ENCODE measurements around the gene FADS3. TPM values are rescaled to one million over a fixed set of nuclear protein-coding genes. Genes with fewer than 3 reads are reported as not detected.
A peak's percentile ranks its signal among the peaks of the same experiment; 100 is the strongest.

The FADS3 gene
- total RNA-seq, 5 donors from 2014 or later (not counting 1 experiment from before 2014, with no cell fraction given): 6.5 to 17.1 (median 10.5) TPM

- Mint-ChIP-seq H3K27me3 (peaks cover 0 to 44% of the 10 kb centered on the region in 2 donors), H3K27ac (no peak overlapping the region), H3K4me1 (peaks cover 35 to 71% (median 39%) of the 10 kb centered on the region in 3 donors), H3K9me3 (no peaks in the 10 kb centered on the region), H3K4me3 (peak overlapping the region in 1 of 3 donors; percentile 47), H3K36me3 (no peaks in the 10 kb centered on the region)
- ATAC-seq (replicated peaks in 1 of 4): no peak
- CTCF ChIA-PET: no interaction called here
- WGBS (ENCODE audit: insufficient coverage): 79% methylated on average over 2 of the region's 8 CpGs
- peaks cover 0 to 44% of the 10 kb centered on the region in 2 experiments for H3K27me3 ChIP-seq (replicated peaks in 1 of 2; ENCODE audit: control insufficient read depth in 2 of 2, extremely low read depth in 1 of 2, insufficient read depth in 2 of 2, low read length in 1 of 2)
- H3K27ac ChIP-seq (ENCODE audit: low read length): no peak overlapping the region
- no peaks in the 10 kb centered on the region for H3K9me3 ChIP-seq
- no peak overlapping the region for H3K4me3 ChIP-seq (ENCODE audit: control insufficient read depth in 1 of 2, extremely low read depth in 1 of 2, low read length in 1 of 2)
- H3K4me1 ChIP-seq (ENCODE audit: control insufficient read depth in 1 of 2, extremely low read depth in 1 of 2, insufficient read depth in 2 of 2, low read length in 2 of 2): peaks cover 34 to 47% of the 10 kb centered on the region in 2 experiments
- H3K36me3 ChIP-seq (ENCODE audit: control insufficient read depth in 2 of 2, extremely low read depth in 1 of 2, insufficient read depth in 1 of 2, low read length in 1 of 2): no peaks in the 10 kb centered on the region
- DNase-seq: no peak
- POLR2A ChIA-PET: interaction anchor here in 1 of 2 donors (0.8 kb wide), 1 partner anchor 736 kb away, joined by 6 read pairs; no protein-coding TSS in a partner anchor
Observed at GRCh38 chr11:61830237-61831105, 60.9 kb downstream of the FADS3 start.

- ChIA-PET CTCF (no interaction called here), POLR2A (no interaction called here)
- H3K4me3 Mint-ChIP-seq: peak overlapping the region in 1 of 3 donors; percentile 85
- no CpG with 5 or more reads among the region's 4 CpGs for WGBS (ENCODE audit: insufficient coverage)
- H3K4me3 ChIP-seq (ENCODE audit: control insufficient read depth in 1 of 2, extremely low read depth in 1 of 2, low read length in 1 of 2): no peak overlapping the region
- H3K4me1 Mint-ChIP-seq: peaks cover 32 to 64% (median 35%) of the 10 kb centered on the region in 3 donors
- no peak overlapping the region for H3K27ac Mint-ChIP-seq
- H3K36me3 ChIP-seq (ENCODE audit: control insufficient read depth in 2 of 2, extremely low read depth in 1 of 2, insufficient read depth in 1 of 2, low read length in 1 of 2): no peaks in the 10 kb centered on the region
- DNase-seq (no peak), ATAC-seq (replicated peaks in 1 of 4) (no peak)
- no peaks in the 10 kb centered on the region for H3K9me3 Mint-ChIP-seq
- peaks cover 0 to 44% of the 10 kb centered on the region in 2 experiments for H3K27me3 ChIP-seq (replicated peaks in 1 of 2; ENCODE audit: control insufficient read depth in 2 of 2, extremely low read depth in 1 of 2, insufficient read depth in 2 of 2, low read length in 1 of 2)
- H3K36me3 Mint-ChIP-seq: no peaks in the 10 kb centered on the region
- H3K9me3 ChIP-seq: no peaks in the 10 kb centered on the region
- peaks cover 31 to 40% of the 10 kb centered on the region in 2 experiments for H3K4me1 ChIP-seq (ENCODE audit: control insufficient read depth in 1 of 2, extremely low read depth in 1 of 2, insufficient read depth in 2 of 2, low read length in 2 of 2)
- peaks cover 0 to 44% of the 10 kb centered on the region in 2 donors for H3K27me3 Mint-ChIP-seq
- no peak overlapping the region for H3K27ac ChIP-seq (ENCODE audit: low read length)
Observed at GRCh38 chr11:61829806-61830205, 61.5 kb downstream of the FADS3 start.

GRCh38 chr11:61828629-61829407 lies 62.5 kb downstream of the FADS3 start:
- peaks cover 0 to 44% of the 10 kb centered on the region in 2 donors for H3K27me3 Mint-ChIP-seq
- H3K9me3 ChIP-seq: no peaks in the 10 kb centered on the region

GRCh38 chr11:61828379-61828628 lies 63.0 kb downstream of the FADS3 start:
- ATAC-seq (replicated peaks in 1 of 4) (no peak), DNase-seq (no peak)
- peaks cover 0 to 36% of the 10 kb centered on the region in 2 experiments for H3K27me3 ChIP-seq (replicated peaks in 1 of 2; ENCODE audit: control insufficient read depth in 2 of 2, extremely low read depth in 1 of 2, insufficient read depth in 2 of 2, low read length in 1 of 2)
- H3K36me3 Mint-ChIP-seq: no peaks in the 10 kb centered on the region
- no peaks in the 10 kb centered on the region for H3K36me3 ChIP-seq (ENCODE audit: control insufficient read depth in 2 of 2, extremely low read depth in 1 of 2, insufficient read depth in 1 of 2, low read length in 1 of 2)
- ChIA-PET POLR2A (interaction anchor here in 1 of 2 donors (0.6 to 0.7 kb wide), 3 partner anchors 17 to 284 kb away, joined by 3 to 6 read pairs (median 5); no protein-coding TSS in a partner anchor), CTCF (interaction anchor here in 1 of 2 donors (1.2 kb wide), 1 partner anchor 31 kb away, joined by 4 read pairs; no protein-coding TSS in a partner anchor)
- peaks cover 18 to 49% (median 20%) of the 10 kb centered on the region in 3 donors for H3K4me1 Mint-ChIP-seq
- peak overlapping the region; percentile 51 to 76 for H3K4me3 ChIP-seq (ENCODE audit: control insufficient read depth in 1 of 2, extremely low read depth in 1 of 2, low read length in 1 of 2)
- H3K9me3 Mint-ChIP-seq: no peaks in the 10 kb centered on the region
- peak overlapping the region; percentile 75 to 85 (median 78) for H3K4me3 Mint-ChIP-seq
- peaks cover 25 to 26% of the 10 kb centered on the region in 2 experiments for H3K4me1 ChIP-seq (ENCODE audit: control insufficient read depth in 1 of 2, extremely low read depth in 1 of 2, insufficient read depth in 2 of 2, low read length in 2 of 2)
- no peaks in the 10 kb centered on the region for H3K9me3 ChIP-seq
- 0% methylated on average over 16 of the region's 16 CpGs for WGBS (ENCODE audit: insufficient coverage)
- H3K27ac ChIP-seq (ENCODE audit: low read length): no peak overlapping the region
- H3K27ac Mint-ChIP-seq: no peak overlapping the region
- peaks cover 0 to 44% of the 10 kb centered on the region in 2 donors for H3K27me3 Mint-ChIP-seq

More at GRCh38 chr11:61828629-61829407, 62.5 kb downstream of the FADS3 start:
- peaks cover 23 to 55% (median 25%) of the 10 kb centered on the region in 3 donors for H3K4me1 Mint-ChIP-seq
- WGBS (ENCODE audit: insufficient coverage): 14% methylated on average over 48 of the region's 55 CpGs
- peak; percentile 37 to 54 (median 44) for ATAC-seq (replicated peaks in 1 of 4)
- peaks cover 25 to 30% of the 10 kb centered on the region in 2 experiments for H3K4me1 ChIP-seq (ENCODE audit: control insufficient read depth in 1 of 2, extremely low read depth in 1 of 2, insufficient read depth in 2 of 2, low read length in 2 of 2)
- H3K4me3 ChIP-seq (ENCODE audit: control insufficient read depth in 1 of 2, extremely low read depth in 1 of 2, low read length in 1 of 2): peak overlapping the region; percentile 51 to 76
- peak in 14 of 35 experiments; percentile 12 to 53 (median 22) for DNase-seq
- H3K4me3 Mint-ChIP-seq: peak overlapping the region; percentile 75 to 85 (median 78)
- H3K36me3 Mint-ChIP-seq: no peaks in the 10 kb centered on the region
- no peaks in the 10 kb centered on the region for H3K9me3 Mint-ChIP-seq
- ChIA-PET CTCF (interaction anchor here in 1 of 2 donors (1.2 kb wide), 1 partner anchor 32 kb away, joined by 4 read pairs; no protein-coding TSS in a partner anchor), POLR2A (no interaction called here)
- H3K27ac ChIP-seq (ENCODE audit: low read length): no peak overlapping the region
- no peaks in the 10 kb centered on the region for H3K36me3 ChIP-seq (ENCODE audit: control insufficient read depth in 2 of 2, extremely low read depth in 1 of 2, insufficient read depth in 1 of 2, low read length in 1 of 2)
- no peak overlapping the region for H3K27ac Mint-ChIP-seq
- peaks cover 0 to 37% of the 10 kb centered on the region in 2 experiments for H3K27me3 ChIP-seq (replicated peaks in 1 of 2; ENCODE audit: control insufficient read depth in 2 of 2, extremely low read depth in 1 of 2, insufficient read depth in 2 of 2, low read length in 1 of 2)

- H3K27ac Mint-ChIP-seq: no peak within 1 kb of the TSS
- H3K27me3 Mint-ChIP-seq: peaks cover 0 to 44% of the 10 kb centered on the region in 2 donors
- H3K36me3 Mint-ChIP-seq: no peaks in the 10 kb centered on the region
- peak within 1 kb of the TSS; percentile 75 to 85 (median 78) for H3K4me3 Mint-ChIP-seq
- peaks cover 0 to 36% of the 10 kb centered on the region in 2 experiments for H3K27me3 ChIP-seq (replicated peaks in 1 of 2; ENCODE audit: control insufficient read depth in 2 of 2, extremely low read depth in 1 of 2, insufficient read depth in 2 of 2, low read length in 1 of 2)
- no peaks in the 10 kb centered on the region for H3K9me3 ChIP-seq
- ChIA-PET CTCF (interaction anchor here in 1 of 2 donors (0.9 to 1.2 kb wide), 2 partner anchors 9 to 31 kb away, joined by 3 to 4 read pairs; no protein-coding TSS in a partner anchor), POLR2A (interaction anchor here in 1 of 2 donors (0.6 to 0.7 kb wide), 3 partner anchors 18 to 285 kb away, joined by 3 to 6 read pairs (median 5); no protein-coding TSS in a partner anchor)
- ATAC-seq (replicated peaks in 1 of 4): peak; percentile 75 to 90 (median 82)
- no peaks in the 10 kb centered on the region for H3K9me3 Mint-ChIP-seq
- 2% methylated on average over 81 of the region's 83 CpGs for WGBS (ENCODE audit: insufficient coverage)
- peaks cover 25 to 26% of the 10 kb centered on the region in 2 experiments for H3K4me1 ChIP-seq (ENCODE audit: control insufficient read depth in 1 of 2, extremely low read depth in 1 of 2, insufficient read depth in 2 of 2, low read length in 2 of 2)
- H3K4me3 ChIP-seq (ENCODE audit: control insufficient read depth in 1 of 2, extremely low read depth in 1 of 2, low read length in 1 of 2): peak within 1 kb of the TSS; percentile 51 to 76
- H3K36me3 ChIP-seq (ENCODE audit: control insufficient read depth in 2 of 2, extremely low read depth in 1 of 2, insufficient read depth in 1 of 2, low read length in 1 of 2): no peaks in the 10 kb centered on the region
- peak in 34 of 35 experiments; percentile 29 to 89 (median 58) for DNase-seq
- H3K4me1 Mint-ChIP-seq: peaks cover 17 to 44% (median 20%) of the 10 kb centered on the region in 3 donors
- H3K27ac ChIP-seq (ENCODE audit: low read length): no peak within 1 kb of the TSS
Observed at GRCh38 chr11:61827571-61828378, 63.6 kb downstream of the FADS3 start, which contains the start of gene FADS2. Gene FADS2, plus strand, starts transcription at chr11:61828300. Its CDS starts 91 bp downstream, at chr11:61828391.
